Upper lobe of left lung (tissue), 4 donors: Measurements from ENCODE around the gene DNAJC30.

Experiments used
- CTCF ChIP-seq, 6 experiments: fragments of 450-650 bp in 4 of 6; fragments of 200-600 bp in 2 of 6; sonication (generic) in 2 of 6; IDR thresholded peaks; one replicate each; pipeline ENCODE4 v1.5.1; 2016 to 2019; ENCODE audit warnings: antibody characterized with exemption in 6 of 6
- POLR2A ChIP-seq, 4 donors: fragments of 450-650 bp; IDR thresholded peaks; one replicate each; pipeline ENCODE4 v1.5.1; 2016 to 2017; ENCODE audit warnings: antibody characterized with exemption in 4 of 4, mild to moderate bottlenecking in 2 of 4
- POLR2AphosphoS5 ChIP-seq, 2 donors: sonication (generic); formaldehyde crosslinking; IDR thresholded peaks; one replicate each; pipeline ENCODE4 v1.5.1; 2017; ENCODE audit warnings: antibody characterized with exemption in 2 of 2

GRCh38 chr7:73668103-73668885, 15.0 kb downstream of the DNAJC30 start:
- TF ChIP-seq CTCF (IDR thresholded peaks at IDR 0.05) (no peak), POLR2A (IDR thresholded peaks at IDR 0.05) (no peak), POLR2AphosphoS5 (IDR thresholded peaks at IDR 0.05) (no peak)
